SK-N-SH (cell line): ENCODE results near the gene GLE1.

ENCODE experiments used
- CTCF ChIP-seq: fragments of 200-600 bp; sonication (generic); IDR thresholded peaks from 2 replicates; pipeline ENCODE4 v1.6.1; 2017; ENCODE audit warnings: antibody characterized with exemption, mild to moderate bottlenecking, moderate library complexity
- RAD21 ChIP-seq: IDR thresholded peaks from 2 replicates; pipeline ENCODE4 v1.6.1; 2012; ENCODE audit warnings: mild to moderate bottlenecking, low read length
- REST ChIP-seq: IDR thresholded peaks from 2 replicates; pipeline ENCODE4 v1.6.1; 2012; ENCODE audit warnings: mild to moderate bottlenecking, low read depth, low read length, moderate library complexity

GRCh38 chr9:128552744-128553440 lies 48.4 kb downstream of the GLE1 start:
- no peak for TF ChIP-seq CTCF
- no peak for TF ChIP-seq RAD21
- no peak for TF ChIP-seq REST
